HUES64 (cell line): ENCODE measurements around the gene SRC.
A peak's percentile ranks its signal among the peaks of the same experiment; 100 is the strongest.

Source experiments
- H3K27ac ChIP-seq: 2 replicates; pipeline ENCODE4 v1.7.0; 2013; ENCODE audit warnings: low read depth, low read length, inconsistent platforms
- H3K27me3 ChIP-seq: 2 replicates; pipeline ENCODE4 v1.6.1; 2013; ENCODE audit warnings: mild to moderate bottlenecking, low read length; ENCODE audit not compliant: insufficient read depth
- H3K36me3 ChIP-seq: 2 replicates; pipeline ENCODE4 v1.6.1; 2013; ENCODE audit warnings: mild to moderate bottlenecking, low read length; ENCODE audit not compliant: insufficient read depth
- H3K4me1 ChIP-seq: 2 replicates; pipeline ENCODE4 v1.6.1; 2013; ENCODE audit warnings: mild to moderate bottlenecking, low read length, moderate library complexity; ENCODE audit not compliant: insufficient read depth
- H3K4me3 ChIP-seq: 2 replicates; pipeline ENCODE4 v1.5.1; 2013; ENCODE audit warnings: mild to moderate bottlenecking, low read length, moderate library complexity
- H3K9ac ChIP-seq: 2 replicates; pipeline ENCODE4 v1.6.1; 2013; ENCODE audit warnings: mild to moderate bottlenecking, low read depth, low read length
- H3K9me3 ChIP-seq: 2 replicates; pipeline ENCODE4 v1.6.1; 2013; ENCODE audit warnings: low read depth, low read length; ENCODE audit not compliant: insufficient read depth
- WGBS: fragments of 150-250, 120-280 bp; methylation state at CpG from one replicate; pipeline ENCODE4 v1.1.7; 2013; ENCODE audit warnings: missing lambda C conversion rate; 5-methylcytosine and 5-hydroxymethylcytosine counted together

Gene SRC

GRCh38 chr20:37395410-37395797 lies 49.5 kb downstream of the SRC start:
- 85% methylated on average over 9 of the region's 9 CpGs for WGBS

GRCh38 chr20:37395921-37396415 lies 50.0 kb downstream of the SRC start:
- 0 out of 2 replicates have a peak overlapping the region, but pooled peaks have one; percentile 15 for H3K9ac ChIP-seq
- H3K27ac ChIP-seq, result peak overlapping the region; percentile 89
- WGBS, result 38% methylated on average over 22 of the region's 22 CpGs

More at GRCh38 chr20:37395410-37395797, 49.5 kb downstream of the SRC start:
- Histone ChIP-seq H3K9me3 (no peaks in the 10 kb centered on the region), H3K27ac (peak overlapping the region; percentile 89), H3K4me3 (no peak overlapping the region), H3K9ac (peak overlapping the region; percentile 15; the same call in 1 of the 2 replicates), H3K36me3 (peaks cover 19% of the 10 kb centered on the region), H3K27me3 (no peaks in the 10 kb centered on the region), H3K4me1 (peaks cover 22% of the 10 kb centered on the region)

GRCh38 chr20:37396416-37397075 lies 50.6 kb downstream of the SRC start:
- Histone ChIP-seq H3K9me3 (no peaks in the 10 kb centered on the region), H3K4me1 (peaks cover 22% of the 10 kb centered on the region), H3K27me3 (no peaks in the 10 kb centered on the region), H3K9ac (peak overlapping the region; percentile 74), H3K36me3 (peaks cover 24% of the 10 kb centered on the region), H3K27ac (peak overlapping the region; percentile 89), H3K4me3 (peak overlapping the region; percentile 34)
- 10% methylated on average over 20 of the region's 20 CpGs for WGBS

More at GRCh38 chr20:37395921-37396415, 50.0 kb downstream of the SRC start:
- no peaks in the 10 kb centered on the region for H3K9me3 ChIP-seq
- H3K4me1 ChIP-seq, result peaks cover 22% of the 10 kb centered on the region
- H3K27me3 ChIP-seq, result no peaks in the 10 kb centered on the region
- no peak overlapping the region for H3K4me3 ChIP-seq
- peaks cover 19% of the 10 kb centered on the region for H3K36me3 ChIP-seq

GRCh38 chr20:37397076-37397953 lies 51.4 kb downstream of the SRC start:
- Histone ChIP-seq H3K27ac (peak overlapping the region; percentile 89), H3K27me3 (no peaks in the 10 kb centered on the region), H3K4me3 (peak overlapping the region; percentile 34), H3K9me3 (no peaks in the 10 kb centered on the region), H3K36me3 (peaks cover 31% of the 10 kb centered on the region), H3K4me1 (peaks cover 22% of the 10 kb centered on the region), H3K9ac (peak overlapping the region; percentile 74)
- WGBS, result 64% methylated on average over 24 of the region's 24 CpGs

- Histone ChIP-seq H3K9ac (peak overlapping the region; percentile 74), H3K27me3 (no peaks in the 10 kb centered on the region), H3K4me1 (peaks cover 22% of the 10 kb centered on the region), H3K4me3 (no peak overlapping the region), H3K27ac (peak overlapping the region; percentile 89), H3K9me3 (no peaks in the 10 kb centered on the region), H3K36me3 (peaks cover 39% of the 10 kb centered on the region)
- WGBS, result 94% methylated on average over 30 of the region's 30 CpGs
These were observed 52.2 kb downstream of the SRC start for GRCh38 chr20:37397954-37398749.

GRCh38 chr20:37398750-37399621 lies 53.0 kb downstream of the SRC start:
- no peaks in the 10 kb centered on the region for H3K9me3 ChIP-seq
- H3K36me3 ChIP-seq, result peaks cover 43% of the 10 kb centered on the region
- 94% methylated on average over 15 of the region's 15 CpGs for WGBS
- no peaks in the 10 kb centered on the region for H3K27me3 ChIP-seq
- peaks cover 22% of the 10 kb centered on the region for H3K4me1 ChIP-seq
- H3K9ac ChIP-seq, result no peak overlapping the region
- no peak overlapping the region for H3K27ac ChIP-seq
- H3K4me3 ChIP-seq, result no peak overlapping the region

- H3K9me3 ChIP-seq, result no peaks in the 10 kb centered on the region
- no peaks in the 10 kb centered on the region for H3K27me3 ChIP-seq
- H3K9ac ChIP-seq, result no peak overlapping the region
- H3K4me1 ChIP-seq, result peaks cover 14% of the 10 kb centered on the region
- H3K36me3 ChIP-seq, result peaks cover 48% of the 10 kb centered on the region
- no peak overlapping the region for H3K4me3 ChIP-seq
- no peak overlapping the region for H3K27ac ChIP-seq
- 94% methylated on average over 9 of the region's 9 CpGs for WGBS
These were observed 55.5 kb downstream of the SRC start for GRCh38 chr20:37401282-37401929.

- no peaks in the 10 kb centered on the region for H3K9me3 ChIP-seq
- peaks cover 12% of the 10 kb centered on the region for H3K4me1 ChIP-seq
- 93% methylated on average over 30 of the region's 30 CpGs for WGBS
- H3K27ac ChIP-seq, result no peak overlapping the region
- no peaks in the 10 kb centered on the region for H3K27me3 ChIP-seq
- H3K36me3 ChIP-seq, result peaks cover 48% of the 10 kb centered on the region
- no peak overlapping the region for H3K4me3 ChIP-seq
- no peak overlapping the region for H3K9ac ChIP-seq
These were observed 56.2 kb downstream of the SRC start for GRCh38 chr20:37401930-37402675.

GRCh38 chr20:37403107-37404033 lies 57.4 kb downstream of the SRC start:
- Histone ChIP-seq H3K27ac (no peak overlapping the region), H3K4me1 (peaks cover 3% of the 10 kb centered on the region), H3K9ac (no peak overlapping the region), H3K4me3 (no peak overlapping the region), H3K36me3 (peaks cover 39% of the 10 kb centered on the region), H3K27me3 (no peaks in the 10 kb centered on the region; the same call in 1 of the 2 replicates), H3K9me3 (no peaks in the 10 kb centered on the region)
- whole genome bisulfite sequencing, result 94% methylated on average over 35 of the region's 37 CpGs
